Mammary epithelial cell (primary cell): ENCODE measurements around the gene DACT2.

Source experiments
- CTCF ChIP-seq, 2 donors: IDR thresholded peaks in 1 of 2; conservative IDR thresholded peaks in 1 of 2; 2 replicates each; pipeline ENCODE4 v1.5.1; 2011 to 2012; ENCODE audit warnings: inconsistent platforms in 2 of 2, low read length in 2 of 2, mild to moderate bottlenecking in 2 of 2, control low read depth in 1 of 2, low read depth in 1 of 2; ENCODE audit not compliant: insufficient read depth in 1 of 2; ENCODE audit errors: extremely low read depth in 1 of 2
- EZH2 ChIP-seq: IDR thresholded peaks from 2 replicates; pipeline ENCODE4 v1.6.1; 2012; ENCODE audit warnings: low read length, inconsistent platforms, borderline replicate concordance

GRCh38 chr6:168277274-168277669, 42.3 kb downstream of the DACT2 start:
- no peak for TF ChIP-seq CTCF (conservative IDR thresholded peaks at IDR 0.05 in 1 of 2, IDR thresholded peaks at IDR 0.05 in 1 of 2; ENCODE audit: extremely low read depth in 1 of 2, insufficient read depth in 1 of 2, low read depth in 1 of 2, low read length in 2 of 2)
- no peak for TF ChIP-seq EZH2
